Activated CD8-positive, alpha-beta memory T cell treated with anti-CD3 and anti-CD28 coated beads for 1 hour (primary cell): Measurements from ENCODE around the gene MRTFA.
"Not testable (repeated sequence)": the region's sequence is repeated elsewhere in the genome, so short reads cannot be mapped to it uniquely, and the experiment has no call there.

ENCODE experiments used
- DNase-seq, 2 donors: peaks; one replicate each; pipeline ENCODE4 v3.0.0-alpha.2; 2020; ENCODE audit warnings: low read depth in 1 of 2; ENCODE audit errors: extremely low read depth in 1 of 2

Gene MRTFA

GRCh38 chr22:40628354-40629042 lies 8.0 kb downstream of the MRTFA start:
- DNase-seq, result no peak

DNA sequence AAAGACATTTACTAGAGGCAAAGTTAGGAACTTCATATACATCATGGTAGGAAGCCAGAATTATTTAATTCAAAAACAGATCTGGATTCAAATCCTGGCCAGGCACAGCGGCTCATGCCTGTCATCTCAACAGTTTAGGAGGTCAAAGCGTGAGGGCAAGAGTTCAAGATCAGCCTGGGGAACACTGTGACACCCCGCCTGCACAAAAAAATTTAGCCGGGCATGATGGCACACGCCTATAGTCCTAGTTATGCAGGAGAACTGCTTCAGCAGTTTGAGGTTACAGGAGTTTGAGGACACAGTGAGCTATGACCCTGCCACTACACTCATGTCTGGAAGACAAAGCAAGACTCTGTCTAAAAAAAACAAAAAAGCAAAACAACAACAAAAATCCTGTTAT lies 8.9 kb downstream of the MRTFA start:
- no peak for DNase-seq

DNA sequence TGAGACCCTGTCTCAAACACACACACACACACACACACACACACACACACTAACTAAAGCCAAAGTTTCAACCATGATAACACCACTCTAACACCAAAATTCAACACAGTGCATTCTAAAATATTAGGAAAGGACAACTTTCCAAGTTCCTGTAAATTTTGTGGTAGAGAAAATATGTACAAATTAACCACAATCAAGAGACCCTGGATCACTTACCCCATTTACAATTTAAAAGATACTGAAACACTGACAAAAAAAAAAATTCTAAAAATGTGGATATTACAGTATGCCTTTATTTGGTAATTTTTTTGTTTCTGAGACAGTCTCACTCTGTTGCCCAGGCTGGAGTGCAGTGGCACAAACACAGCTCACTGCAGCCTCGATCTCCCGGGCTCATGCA lies 9.7 kb downstream of the MRTFA start:
- no peak for DNase-seq

DNA sequence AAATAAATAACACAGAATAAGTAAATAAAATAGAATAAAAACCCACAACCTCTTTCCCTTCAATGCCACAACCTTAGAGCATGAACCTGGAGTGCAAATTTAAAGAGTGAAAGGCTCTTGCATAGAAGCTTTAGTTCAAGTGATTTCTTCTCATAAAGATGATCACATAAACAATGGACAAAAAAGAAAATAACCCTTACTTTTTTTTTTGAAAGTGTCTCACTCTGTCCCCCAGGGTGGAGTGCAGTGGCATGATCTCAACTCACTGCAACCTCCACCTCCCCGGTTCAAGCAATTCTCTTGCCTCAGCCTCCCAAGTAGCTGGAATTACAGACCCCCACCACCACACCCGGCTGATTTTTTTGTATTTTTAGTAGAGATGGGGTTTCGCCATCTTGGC lies 10.7 kb downstream of the MRTFA start:
- not testable (repeated sequence) for DNase-seq

- not testable (repeated sequence) for DNase-seq
These were observed 11.2 kb downstream of the MRTFA start for GRCh38 chr22:40625281-40625680.

DNA sequence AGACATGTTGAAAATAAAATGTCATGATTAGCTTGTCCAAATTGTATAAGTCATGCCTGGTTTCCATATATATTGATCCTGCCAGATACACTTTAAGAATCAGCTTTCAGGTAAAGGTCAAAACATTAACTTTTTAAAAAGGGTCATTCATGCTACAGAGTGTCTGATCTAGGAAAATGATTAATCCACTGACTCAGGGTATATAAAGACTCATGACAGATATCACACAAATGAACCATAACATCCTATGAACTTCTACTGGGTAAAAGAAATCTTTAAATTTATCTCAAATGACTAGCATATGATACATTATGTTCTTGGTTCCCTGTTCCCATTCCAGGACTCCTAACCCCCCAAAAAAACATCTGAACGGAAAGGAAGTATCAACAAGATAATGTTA lies 11.7 kb downstream of the MRTFA start:
- no peak for DNase-seq

DNA sequence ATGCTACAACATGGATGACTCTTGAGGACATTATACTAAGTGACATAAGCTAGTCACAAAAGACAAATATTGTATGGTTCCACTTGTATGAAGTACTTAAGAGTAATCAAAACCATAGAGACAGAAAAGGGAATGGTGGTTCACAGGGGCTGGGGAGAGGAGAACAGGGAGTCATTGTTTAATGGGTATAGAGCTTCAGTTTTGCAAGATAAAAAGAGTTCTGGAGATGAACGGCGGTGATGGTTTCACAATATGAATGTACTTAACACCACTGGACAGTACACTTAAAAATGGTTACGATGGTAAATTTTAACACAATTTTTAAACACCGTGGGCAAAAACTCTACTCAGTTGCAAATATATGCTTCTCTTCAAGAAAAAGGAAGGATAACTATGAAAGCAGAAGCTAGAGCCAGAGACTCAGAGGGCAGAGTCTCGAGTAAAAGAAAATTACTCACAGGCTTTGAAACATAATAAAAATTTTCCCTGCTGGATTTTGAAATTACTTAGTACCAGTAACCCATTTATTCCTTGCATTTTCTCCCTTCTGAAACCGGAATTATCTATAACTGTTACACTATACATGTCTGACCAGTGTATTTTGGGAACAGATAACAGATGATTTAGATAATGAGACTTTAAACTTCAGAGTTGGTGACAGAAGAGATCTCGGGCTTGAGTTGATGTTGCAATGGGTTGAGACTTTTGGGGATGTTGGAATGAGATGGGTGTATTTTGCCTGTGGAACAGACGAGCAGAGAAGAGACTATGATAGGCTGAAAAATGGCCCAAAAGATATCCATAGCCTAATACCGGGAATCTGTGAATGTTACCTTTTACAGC lies 15.0 kb downstream of the MRTFA start:
- no peak for DNase-seq

DNA sequence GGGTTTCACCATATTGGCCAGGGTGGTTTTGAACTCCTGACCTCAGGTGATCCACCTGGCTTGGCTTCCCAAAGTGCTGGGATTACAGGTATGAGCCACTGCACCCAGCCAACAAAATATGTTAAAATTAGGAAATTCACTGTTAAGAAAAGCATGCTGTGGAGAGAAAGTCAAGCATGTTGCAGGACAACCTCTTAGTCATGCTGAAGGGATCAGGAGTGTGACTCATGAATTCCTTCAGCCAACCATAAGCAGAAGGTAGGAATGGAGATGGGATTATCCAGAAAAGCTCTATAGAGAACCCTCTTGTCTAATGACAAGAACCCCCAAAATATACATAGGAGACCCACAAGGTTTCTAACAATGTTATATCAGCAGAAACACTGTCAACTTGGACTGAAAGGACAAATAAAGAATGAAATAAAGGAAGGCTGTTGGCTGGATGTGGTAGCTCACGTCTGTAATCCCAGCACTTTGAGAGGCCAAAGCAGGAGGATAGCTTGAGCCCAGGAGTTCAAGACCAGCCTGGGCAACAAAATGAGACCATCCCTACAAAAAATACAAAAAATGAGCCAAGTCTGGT lies 16.0 kb downstream of the MRTFA start:
- no peak for DNase-seq

DNA sequence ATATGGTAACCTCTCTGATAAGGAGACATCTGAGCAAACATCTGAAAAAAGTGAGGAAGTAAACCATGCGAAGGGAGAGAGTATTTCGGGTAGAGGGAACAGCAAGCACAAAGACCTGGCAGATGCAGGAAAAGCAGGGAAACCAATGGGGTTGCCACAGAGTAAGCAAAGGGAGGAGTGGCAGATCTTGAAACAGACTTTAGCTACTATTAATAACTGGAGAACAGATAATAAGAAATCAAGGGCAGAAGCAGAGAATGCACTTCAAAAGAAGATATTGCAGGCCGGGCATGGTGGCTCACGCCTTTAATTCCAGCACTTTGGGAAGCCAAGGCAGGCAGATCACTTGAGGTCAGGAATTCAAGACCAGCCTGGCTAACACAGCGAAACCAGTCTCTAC lies 18.1 kb downstream of the MRTFA start:
- DNase-seq, result no peak

- DNase-seq, result no peak
These were observed 19.9 kb downstream of the MRTFA start for GRCh38 chr22:40616578-40616977.

GRCh38 chr22:40613067-40613466 lies 23.5 kb downstream of the MRTFA start:
- no peak for DNase-seq

DNA sequence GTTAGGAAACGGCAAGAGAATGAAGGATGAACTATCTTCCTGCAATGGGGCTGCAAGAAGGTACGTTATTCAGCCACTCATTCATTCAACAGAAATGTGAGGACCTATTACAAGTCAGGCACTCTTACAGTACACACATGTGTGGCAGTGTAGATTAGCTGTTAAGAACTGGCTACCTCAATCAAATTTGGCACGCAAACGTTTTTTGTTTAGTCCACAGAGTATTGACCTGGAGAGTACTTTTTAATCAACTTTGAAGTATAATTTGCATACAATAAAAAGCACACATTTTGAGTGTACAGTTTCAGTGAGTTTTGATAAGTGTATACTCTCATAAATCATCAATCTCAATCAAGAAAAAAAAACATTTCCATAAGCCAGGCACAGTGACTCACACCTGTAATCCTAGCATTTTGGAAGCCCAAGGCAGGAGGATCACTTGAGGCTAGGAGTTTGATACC lies 24.2 kb downstream of the MRTFA start:
- no peak for DNase-seq

GRCh38 chr22:40611606-40612005 lies 24.9 kb downstream of the MRTFA start:
- no peak for DNase-seq

DNA sequence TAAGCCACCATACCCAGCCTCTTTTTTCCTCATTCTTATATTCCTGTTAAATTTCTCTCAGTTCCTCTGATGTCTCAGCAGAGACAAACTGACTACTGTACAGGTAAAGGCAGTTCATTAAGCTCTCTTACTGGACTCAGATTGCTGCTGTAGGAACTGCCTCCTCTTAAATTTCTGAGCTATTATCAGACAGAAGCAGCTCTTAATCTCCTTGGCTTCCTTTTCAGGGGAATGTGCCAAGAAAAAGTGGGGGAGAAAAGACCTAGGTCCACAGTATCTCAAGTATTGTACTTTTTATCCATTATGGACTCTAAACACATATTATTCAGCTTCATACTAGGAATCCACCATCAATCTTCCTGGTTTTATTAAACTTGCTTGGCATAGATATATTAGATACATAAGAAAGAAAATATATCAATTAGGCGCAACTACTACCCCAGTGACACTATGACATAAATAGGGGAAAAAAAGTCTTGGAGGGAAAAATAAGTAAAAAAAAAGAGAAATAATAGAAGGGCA lies 26.1 kb downstream of the MRTFA start:
- no peak for DNase-seq

GRCh38 chr22:40609216-40609615 lies 27.3 kb downstream of the MRTFA start:
- no peak for DNase-seq

- no peak for DNase-seq
These were observed 29.0 kb downstream of the MRTFA start for GRCh38 chr22:40607506-40607905.

DNA sequence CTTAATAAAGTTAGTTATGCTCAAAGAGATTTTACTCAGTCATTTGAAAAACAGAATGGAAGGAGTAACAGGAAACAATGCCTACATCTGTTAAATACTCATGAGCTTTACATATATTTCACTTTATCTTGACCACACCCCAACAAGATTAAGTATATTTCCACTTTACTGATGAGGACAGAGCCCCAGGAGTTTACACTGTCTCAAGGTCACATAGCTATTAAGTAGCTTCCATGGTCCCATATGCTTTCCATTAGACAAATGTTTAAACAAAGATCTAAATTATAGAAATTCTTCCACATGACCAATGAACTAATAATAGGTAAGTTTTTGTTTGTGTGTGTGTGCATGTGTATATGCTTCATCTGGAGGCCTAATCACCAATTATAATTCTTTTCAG lies 30.2 kb downstream of the MRTFA start:
- DNase-seq, result no peak

DNA sequence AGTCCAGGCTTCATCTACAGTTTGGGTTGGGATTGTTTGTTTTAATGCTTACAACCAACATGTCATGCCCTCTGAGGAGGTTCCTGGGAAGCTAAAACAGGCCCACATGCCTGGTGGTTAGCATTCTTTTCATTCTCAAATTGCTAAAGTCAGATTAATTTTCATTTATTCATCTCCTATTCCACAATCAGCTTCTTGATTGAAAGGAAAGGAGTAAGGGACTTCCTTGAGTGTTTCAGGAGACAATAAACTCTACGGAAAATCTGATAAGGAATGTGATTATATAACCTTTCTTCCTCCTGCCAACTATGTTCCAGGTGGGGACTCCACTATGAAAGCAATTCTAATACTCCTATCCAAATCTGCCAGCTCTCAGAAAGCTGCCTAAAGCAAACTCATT lies 30.8 kb downstream of the MRTFA start:
- no peak for DNase-seq

DNA sequence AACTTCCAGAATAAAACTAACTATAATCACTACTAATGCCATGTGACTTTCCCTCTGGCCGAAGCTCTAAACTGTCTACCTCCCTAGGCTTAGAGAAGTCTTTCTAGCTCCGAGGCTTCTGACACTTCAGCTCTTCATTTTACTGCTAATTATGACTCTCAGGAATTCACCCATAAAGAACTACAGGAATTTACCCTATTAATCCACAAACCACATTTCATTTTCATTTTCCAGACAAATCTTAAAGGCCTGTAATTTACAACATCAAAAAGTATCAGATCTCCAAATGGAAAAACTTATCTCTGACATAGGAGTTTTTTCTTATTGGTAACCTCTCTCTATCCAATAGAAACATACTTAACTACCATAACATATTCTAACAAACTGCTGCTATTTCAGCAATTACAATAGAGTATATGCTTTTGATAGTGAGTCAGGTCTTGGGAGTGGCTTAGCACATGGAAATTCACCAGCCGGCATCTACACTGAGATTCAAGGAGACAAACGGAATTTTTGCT lies 33.4 kb downstream of the MRTFA start:
- DNase-seq, result no peak

GRCh38 chr22:40602231-40602630 lies 34.3 kb downstream of the MRTFA start:
- DNase-seq, result no peak

- no peak for DNase-seq
These were observed 36.8 kb downstream of the MRTFA start for GRCh38 chr22:40599731-40600130.
